Upper lobe of left lung (tissue), 4 donors: ENCODE measurements around the gene THSD1.

ENCODE experiments used
- CTCF ChIP-seq, 6 experiments: fragments of 450-650 bp in 4 of 6; fragments of 200-600 bp in 2 of 6; sonication (generic) in 2 of 6; IDR thresholded peaks; one replicate each; pipeline ENCODE4 v1.5.1; 2016 to 2019; ENCODE audit warnings: antibody characterized with exemption in 6 of 6
- EP300 ChIP-seq, 4 donors: sonication (generic); formaldehyde crosslinking; IDR thresholded peaks; one replicate each; pipeline ENCODE4 v1.5.1; 2017; ENCODE audit warnings: antibody characterized with exemption in 4 of 4, control low read depth in 2 of 4
- POLR2A ChIP-seq, 4 donors: fragments of 450-650 bp; IDR thresholded peaks; one replicate each; pipeline ENCODE4 v1.5.1; 2016 to 2017; ENCODE audit warnings: antibody characterized with exemption in 4 of 4, mild to moderate bottlenecking in 2 of 4

- no peak for TF ChIP-seq CTCF (IDR thresholded peaks at IDR 0.05)
- peak in 1 of 4 donors; percentile 58 for TF ChIP-seq EP300 (IDR thresholded peaks at IDR 0.05)
- TF ChIP-seq POLR2A (IDR thresholded peaks at IDR 0.05) = no peak
Observed at GRCh38 chr13:52428295-52428694, 22.3 kb upstream of the THSD1 start.
